H1 (cell line): ENCODE data around the gene FAR2. TPM values are rescaled to one million over a fixed set of nuclear protein-coding genes. Genes with fewer than 3 reads are reported as not detected.

ENCODE experiments used
- CTCF ChIA-PET: fragments of 300-600 bp; sonication (Branson Sonifier 250); formaldehyde crosslinking; loops from one replicate; lab custom pipeline; 2021; ENCODE audit not compliant: partially characterized antibody; lab: Charles Lee
- POLR2A ChIA-PET: fragments of 300-600 bp; sonication (Branson Sonifier 250); formaldehyde crosslinking; loops from one replicate; lab custom pipeline; 2021; ENCODE audit warnings: inconsistent platforms; ENCODE audit not compliant: partially characterized antibody; lab: Charles Lee
- DNase-seq, 2 experiments: peaks; one replicate each; pipeline versions ENCODE4 v3.0.0 to v3.0.0-alpha.2; 2010 to 2022; ENCODE audit warnings: low spot score in 2 of 2, low read depth in 1 of 2, mixed read lengths in 1 of 2
- FAIRE-seq: peaks from 2 replicates; lab custom pipeline; 2011; peaks lifted over from hg19 to GRCh38; lab: Jason Lieb, UNC
- H2AFZ ChIP-seq: 2 replicates; pipeline ENCODE4 v1.8.1; 2012; ENCODE audit warnings: low read length, inconsistent platforms
- H2AK5ac ChIP-seq: 2 replicates; pipeline ENCODE4 v1.6.1; 2013; ENCODE audit warnings: low read depth, low read length
- H2BK120ac ChIP-seq: replicated peaks from 2 replicates; pipeline ENCODE3; 2013; ENCODE audit warnings: low read depth, low read length, inconsistent platforms
- H2BK12ac ChIP-seq: 2 replicates; pipeline ENCODE4 v1.6.1; 2013; ENCODE audit warnings: low read depth, low read length
- H2BK15ac ChIP-seq: 2 replicates; pipeline ENCODE4 v1.6.1; 2013; ENCODE audit warnings: low read length
- H2BK20ac ChIP-seq: 2 replicates; pipeline ENCODE4 v1.6.1; 2013; ENCODE audit warnings: low read length
- H2BK5ac ChIP-seq: 2 replicates; pipeline ENCODE4 v1.6.1; 2013; ENCODE audit warnings: low read depth, low read length
- H3K14ac ChIP-seq: 2 replicates; pipeline ENCODE4 v1.6.1; 2013; ENCODE audit warnings: inconsistent platforms; ENCODE audit not compliant: insufficient read length
- H3K18ac ChIP-seq: 2 replicates; pipeline ENCODE4 v1.6.1; 2013; ENCODE audit warnings: low read length; ENCODE audit errors: extremely low read depth
- H3K23ac ChIP-seq: 2 replicates; pipeline ENCODE4 v1.6.1; 2013; ENCODE audit warnings: inconsistent platforms; ENCODE audit not compliant: insufficient read length
- H3K23me2 ChIP-seq: 2 replicates; pipeline ENCODE4 v1.6.1; 2013; ENCODE audit warnings: low read depth, low read length
- H3K27ac ChIP-seq: 2 replicates; pipeline ENCODE4 v1.6.1; 2011; ENCODE audit warnings: low read depth, low read length, inconsistent platforms
- H3K27me3 ChIP-seq, 4 experiments: replicated peaks in 1 of 4; 1 replicate in 1 of 4; 2 replicates in 3 of 4; pipeline versions ENCODE4 v1.6.1 to v1.8.1; 2011 to 2013; ENCODE audit warnings: low read length in 3 of 4, mild to moderate bottlenecking in 3 of 4, inconsistent platforms in 2 of 4, mixed read lengths in 2 of 4, moderate library complexity in 1 of 4; ENCODE audit not compliant: control insufficient read depth in 3 of 4, insufficient read depth in 3 of 4; ENCODE audit errors: extremely low read depth in 1 of 4
- H3K36me3 ChIP-seq, 4 experiments: 2 replicates each; pipeline versions ENCODE4 v1.6.1 to v1.8.1; 2011 to 2013; ENCODE audit warnings: mild to moderate bottlenecking in 4 of 4, low read length in 3 of 4, moderate library complexity in 2 of 4, control low read depth in 1 of 4, inconsistent platforms in 1 of 4; ENCODE audit not compliant: insufficient read depth in 4 of 4, control insufficient read depth in 2 of 4
- H3K4ac ChIP-seq: replicated peaks from 2 replicates; pipeline ENCODE3; 2013; ENCODE audit warnings: low read length, low read depth, mixed read lengths, inconsistent platforms; ENCODE audit not compliant: insufficient read length
- H3K4me1 ChIP-seq, 4 experiments: replicated peaks in 1 of 4; 1 replicate in 1 of 4; 2 replicates in 3 of 4; pipeline versions ENCODE4 v1.6.1 to v1.8.1; 2011 to 2013; ENCODE audit warnings: low read length in 3 of 4, inconsistent platforms in 2 of 4, mixed read lengths in 1 of 4; ENCODE audit not compliant: insufficient read depth in 4 of 4, control insufficient read depth in 3 of 4
- H3K4me2 ChIP-seq, 2 experiments: 2 replicates each; pipeline versions ENCODE4 v1.6.1 to v1.8.1; 2011 to 2013; ENCODE audit warnings: low read depth in 2 of 2, low read length in 2 of 2, control low read depth in 1 of 2, inconsistent platforms in 1 of 2, mild to moderate bottlenecking in 1 of 2; ENCODE audit not compliant: insufficient read depth in 1 of 2
- H3K4me3 ChIP-seq, 4 experiments: fragments of 200-600, 300-600 bp in 1 of 4; sonication (generic), shearing (Covaris generic), sonication (Bioruptor Twin) in 1 of 4; 2 replicates each; pipeline versions ENCODE4 v1.5.1 to v1.8.1; 2011 to 2016; ENCODE audit warnings: low read length in 4 of 4, low read depth in 3 of 4, control low read depth in 2 of 4, inconsistent platforms in 2 of 4, mild to moderate bottlenecking in 2 of 4, mixed read lengths in 1 of 4, moderate library complexity in 1 of 4; ENCODE audit not compliant: insufficient read depth in 2 of 4; ENCODE audit errors: extremely low read depth in 1 of 4
- H3K56ac ChIP-seq: replicated peaks from 2 replicates; pipeline ENCODE3; 2013; ENCODE audit warnings: low read depth, mild to moderate bottlenecking, mixed read lengths, low read length, inconsistent platforms; ENCODE audit not compliant: insufficient read length
- H3K79me1 ChIP-seq: 2 replicates; pipeline ENCODE4 v1.6.1; 2013; ENCODE audit warnings: low read depth, low read length, control low read depth
- H3K79me2 ChIP-seq, 2 experiments: 2 replicates each; pipeline versions ENCODE4 v1.6.1 to v1.8.1; 2012 to 2013; ENCODE audit warnings: low read length in 2 of 2, mild to moderate bottlenecking in 2 of 2, inconsistent platforms in 1 of 2; ENCODE audit not compliant: insufficient read depth in 2 of 2, control insufficient read depth in 1 of 2
- H3K9ac ChIP-seq, 4 experiments: replicated peaks in 1 of 4; 1 replicate in 1 of 4; 2 replicates in 3 of 4; pipeline versions ENCODE4 v1.6.1 to v1.8.1; 2011 to 2013; ENCODE audit warnings: low read depth in 3 of 4, low read length in 3 of 4, control low read depth in 2 of 4, mild to moderate bottlenecking in 2 of 4, moderate library complexity in 2 of 4, inconsistent platforms in 1 of 4; ENCODE audit errors: extremely low read depth in 1 of 4
- H3K9me3 ChIP-seq, 2 experiments: 2 replicates each; pipeline versions ENCODE4 v1.6.1 to v1.8.1; 2012 to 2013; ENCODE audit warnings: mild to moderate bottlenecking in 2 of 2, moderate library complexity in 2 of 2, control low read depth in 1 of 2, inconsistent platforms in 1 of 2, low read depth in 1 of 2, low read length in 1 of 2, mixed read lengths in 1 of 2; ENCODE audit not compliant: insufficient read depth in 2 of 2
- H4K20me1 ChIP-seq, 2 experiments: replicated peaks in 1 of 2; 2 replicates each; pipeline versions ENCODE3 to v1.8.1; 2011 to 2013; ENCODE audit warnings: inconsistent platforms in 2 of 2, low read length in 2 of 2, mild to moderate bottlenecking in 1 of 2; ENCODE audit not compliant: insufficient read depth in 2 of 2, control insufficient read depth in 1 of 2
- H4K5ac ChIP-seq: 2 replicates; pipeline ENCODE4 v1.6.1; 2013; ENCODE audit warnings: low read length, low read depth, mixed read lengths, inconsistent platforms; ENCODE audit not compliant: insufficient read length
- H4K8ac ChIP-seq: 2 replicates; pipeline ENCODE4 v1.8.0; 2013; ENCODE audit warnings: mild to moderate bottlenecking, moderate library complexity, low read length, inconsistent platforms; ENCODE audit not compliant: insufficient read depth; ENCODE audit errors: extremely low read depth
- H4K91ac ChIP-seq: replicated peaks from 2 replicates; pipeline ENCODE3; 2013; ENCODE audit warnings: low read length, mixed read lengths, inconsistent platforms; ENCODE audit not compliant: insufficient read length
- ASH2L ChIP-seq: fragments of 200-600, 300-600 bp; sonication (generic); IDR thresholded peaks from one replicate; pipeline ENCODE4 v1.7.1; 2017; ENCODE audit warnings: low read length
- BCL11A ChIP-seq, 2 experiments: IDR thresholded peaks; one replicate each; pipeline ENCODE4 v1.6.1; 2011; ENCODE audit warnings: low read depth in 2 of 2, low read length in 2 of 2, mild to moderate bottlenecking in 2 of 2
- KDM4A ChIP-seq: IDR thresholded peaks from one replicate; pipeline ENCODE4 v1.7.1; 2012; ENCODE audit warnings: low read depth, mild to moderate bottlenecking, moderate library complexity, low read length, inconsistent platforms; ENCODE audit not compliant: severe bottlenecking
- KDM5A ChIP-seq: fragments of 200-600 bp; IDR thresholded peaks from 2 replicates; pipeline ENCODE4 v1.7.1; 2012; ENCODE audit warnings: mild to moderate bottlenecking, low read length, inconsistent platforms, mixed read lengths
- TAF7 ChIP-seq: optimal IDR thresholded peaks from 2 replicates; pipeline ENCODE3; 2011; ENCODE audit warnings: low read depth, mild to moderate bottlenecking, inconsistent platforms, low read length, moderate library complexity, borderline replicate concordance
- WGBS, 2 experiments: shearing (Covaris generic) in 1 of 2; methylation state at CpG; one replicate each; pipeline versions ENCODE4 v1.1.6 to v1.1.7; 2013 to 2015; ENCODE audit warnings: low lambda C conversion rate in 2 of 2, mixed read lengths in 2 of 2, inconsistent platforms in 1 of 2, low coverage in 1 of 2, missing lambda C conversion rate in 1 of 2; ENCODE audit not compliant: insufficient replicate concordance in 2 of 2, insufficient coverage in 1 of 2, insufficient read length in 1 of 2; ENCODE audit errors: extremely low coverage in 1 of 2, missing lambda C conversion rate in 1 of 2; 5-methylcytosine and 5-hydroxymethylcytosine counted together
- polyA plus RNA-seq, 7 experiments: library from polyadenylated mRNA; depleted of rRNA in 3 of 7; stranded (reverse) in 5 of 7; unstranded in 2 of 7; fragments of >200 nt in 5 of 7; fragments of 200-250 nt in 2 of 7; gene quantifications; 1 replicate in 5 of 7; 2 replicates in 1 of 7; 4 replicates in 1 of 7; pipeline versions ENCODE4 v1.2.1 to v1.2.3, GENCODE V29; 2011 to 2013; ENCODE audit warnings: missing spikeins in 2 of 7, mixed read lengths in 2 of 7
- total RNA-seq: library from RNA; stranded (reverse); fragmentation: NEBNext Ultra II Directional; extraction: Animal tissue kit (Norgen Biotek cat#: 25700); gene quantifications from 2 replicates; pipeline ENCODE4 v1.2.1, GENCODE V29; 2021

Gene FAR2
- total and polyA plus RNA-seq, 2 of the 8 experiments (the other 6 are each of a cell fraction or from before 2014, with no cell fraction given) = 24.0 to 24.1 TPM

GRCh38 chr12:29133181-29133580, 15.9 kb upstream of the FAR2 start:
- no peak for FAIRE-seq

More at GRCh38 chr12:29133181-29133580, 15.9 kb upstream of the FAR2 start:
- POLR2A ChIA-PET = interaction anchor here (0.6 to 1.3 kb wide), 2 partner anchors 15 to 117 kb away, joined by 3 to 4 read pairs; no protein-coding TSS in a partner anchor
- no peak overlapping the region for H2BK5ac ChIP-seq
- no peaks in the 10 kb centered on the region for H4K20me1 ChIP-seq
- WGBS, 2 experiments = 100% methylated on average over 2 of the region's 2 CpGs; no CpG with 5 or more reads in 1 of the 2 experiments
- peaks cover 4 to 6% of the 10 kb centered on the region in 2 experiments; a peak in 1 of 4 replicates for H3K9me3 ChIP-seq
- no peaks in the 10 kb centered on the region for H3K79me1 ChIP-seq
- H2BK120ac ChIP-seq = no peak overlapping the region
- H3K56ac ChIP-seq = no peak overlapping the region
- H3K79me2 ChIP-seq = no peaks in the 10 kb centered on the region
- no peaks in the 10 kb centered on the region for H3K4me1 ChIP-seq
- CTCF ChIA-PET = interaction anchor here (0.6 to 1.3 kb wide), 4 partner anchors 43 to 344 kb away, joined by 3 to 5 read pairs (median 3); no protein-coding TSS in a partner anchor
- H2BK12ac ChIP-seq = no peak overlapping the region
- no peak overlapping the region for H2BK20ac ChIP-seq
- H3K23me2 ChIP-seq = no peaks in the 10 kb centered on the region
- no peak overlapping the region for H2AFZ ChIP-seq
- H4K8ac ChIP-seq = no peak overlapping the region
- H3K36me3 ChIP-seq = no peaks in the 10 kb centered on the region
- H3K4me3 ChIP-seq = no peak overlapping the region
- H3K4me2 ChIP-seq = no peak overlapping the region
- TF ChIP-seq KDM4A = no peak
- TF ChIP-seq ASH2L = no peak
- TF ChIP-seq KDM5A = no peak
- TF ChIP-seq TAF7 = no peak
- TF ChIP-seq BCL11A (IDR thresholded peaks at IDR 0.05; ENCODE audit: low read depth in 2 of 2, low read length in 2 of 2) = no peak
- no peak overlapping the region for H2BK15ac ChIP-seq
- no peak overlapping the region for H3K14ac ChIP-seq
- no peaks in the 10 kb centered on the region for H3K27me3 ChIP-seq
- no peak overlapping the region for H4K5ac ChIP-seq
- no peak overlapping the region for H3K27ac ChIP-seq
- DNase-seq = no peak
- H3K4ac ChIP-seq = no peak overlapping the region
- no peak overlapping the region for H4K91ac ChIP-seq
- H3K23ac ChIP-seq = no peak overlapping the region
- no peak overlapping the region for H2AK5ac ChIP-seq
- H3K18ac ChIP-seq = no peak overlapping the region
- no peak overlapping the region for H3K9ac ChIP-seq
